ENCODE measurements around the gene PXYLP1.

Gene PXYLP1

GRCh38 chr3:141268791-141269190 is 37.2 kb downstream of the PXYLP1 start:
- Histone ChIP-seq H3K9me3 (ENCODE audit: control insufficient read depth, low read length) (no peaks in the 10 kb centered on the region), H3K36me3 (ENCODE audit: control insufficient read depth, insufficient read depth, low read length) (no peaks in the 10 kb centered on the region), H3K4me1 (ENCODE audit: control insufficient read depth, insufficient read depth, low read length, poor library complexity, severe bottlenecking) (peaks cover 11% of the 10 kb centered on the region), H3K27me3 (replicated peaks; ENCODE audit: control insufficient read depth, insufficient read depth, low read length, poor library complexity, severe bottlenecking) (no peaks in the 10 kb centered on the region), H3K27ac (ENCODE audit: insufficient read depth, low read length, poor library complexity, severe bottlenecking) (no peak overlapping the region), H3K4me3 (ENCODE audit: insufficient read depth, low read depth, low read length, poor library complexity, severe bottlenecking) (no peak overlapping the region)
- no peak for DNase-seq

- Histone ChIP-seq H3K27me3 (replicated peaks; ENCODE audit: control insufficient read depth, insufficient read depth, low read length, poor library complexity, severe bottlenecking) (no peaks in the 10 kb centered on the region), H3K36me3 (ENCODE audit: control insufficient read depth, insufficient read depth, low read length) (no peaks in the 10 kb centered on the region), H3K27ac (ENCODE audit: insufficient read depth, low read length, poor library complexity, severe bottlenecking) (no peak overlapping the region), H3K4me1 (ENCODE audit: control insufficient read depth, insufficient read depth, low read length, poor library complexity, severe bottlenecking) (peaks cover 23% of the 10 kb centered on the region), H3K9me3 (ENCODE audit: control insufficient read depth, low read length) (no peaks in the 10 kb centered on the region), H3K4me3 (ENCODE audit: insufficient read depth, low read depth, low read length, poor library complexity, severe bottlenecking) (no peak overlapping the region)
- no peak for DNase-seq
Measured at GRCh38 chr3:141269961-141270360, 38.3 kb downstream of the PXYLP1 start.

- Histone ChIP-seq H3K4me3 (ENCODE audit: insufficient read depth, low read depth, low read length, poor library complexity, severe bottlenecking) (no peak overlapping the region), H3K9me3 (ENCODE audit: control insufficient read depth, low read length) (no peaks in the 10 kb centered on the region), H3K27ac (ENCODE audit: insufficient read depth, low read length, poor library complexity, severe bottlenecking) (no peak overlapping the region), H3K36me3 (ENCODE audit: control insufficient read depth, insufficient read depth, low read length) (no peaks in the 10 kb centered on the region), H3K4me1 (ENCODE audit: control insufficient read depth, insufficient read depth, low read length, poor library complexity, severe bottlenecking) (peaks cover 20% of the 10 kb centered on the region), H3K27me3 (replicated peaks; ENCODE audit: control insufficient read depth, insufficient read depth, low read length, poor library complexity, severe bottlenecking) (no peaks in the 10 kb centered on the region)
- DNase-seq: no peak
Measured at GRCh38 chr3:141271279-141272030, 39.8 kb downstream of the PXYLP1 start.

GRCh38 chr3:141272906-141273662 is 41.5 kb downstream of the PXYLP1 start:
- H3K4me3 ChIP-seq (ENCODE audit: insufficient read depth, low read depth, low read length, poor library complexity, severe bottlenecking): no peak overlapping the region
- DNase-seq: no peak
- H3K36me3 ChIP-seq (ENCODE audit: control insufficient read depth, insufficient read depth, low read length): no peaks in the 10 kb centered on the region
- H3K4me1 ChIP-seq (ENCODE audit: control insufficient read depth, insufficient read depth, low read length, poor library complexity, severe bottlenecking): peaks cover 19% of the 10 kb centered on the region
- no peak overlapping the region for H3K27ac ChIP-seq (ENCODE audit: insufficient read depth, low read length, poor library complexity, severe bottlenecking)
- no peaks in the 10 kb centered on the region for H3K9me3 ChIP-seq (ENCODE audit: control insufficient read depth, low read length)
- H3K27me3 ChIP-seq (replicated peaks; ENCODE audit: control insufficient read depth, insufficient read depth, low read length, poor library complexity, severe bottlenecking): no peaks in the 10 kb centered on the region

- DNase-seq: no peak
- Histone ChIP-seq H3K36me3 (ENCODE audit: control insufficient read depth, insufficient read depth, low read length) (no peaks in the 10 kb centered on the region), H3K9me3 (ENCODE audit: control insufficient read depth, low read length) (no peaks in the 10 kb centered on the region), H3K4me3 (ENCODE audit: insufficient read depth, low read depth, low read length, poor library complexity, severe bottlenecking) (no peak overlapping the region), H3K4me1 (ENCODE audit: control insufficient read depth, insufficient read depth, low read length, poor library complexity, severe bottlenecking) (peaks cover 19% of the 10 kb centered on the region), H3K27ac (ENCODE audit: insufficient read depth, low read length, poor library complexity, severe bottlenecking) (no peak overlapping the region), H3K27me3 (replicated peaks; ENCODE audit: control insufficient read depth, insufficient read depth, low read length, poor library complexity, severe bottlenecking) (no peaks in the 10 kb centered on the region)
Measured at GRCh38 chr3:141273700-141274410, 42.2 kb downstream of the PXYLP1 start.

GRCh38 chr3:141274411-141275031 is 42.9 kb downstream of the PXYLP1 start:
- no peak overlapping the region for H3K27ac ChIP-seq (ENCODE audit: insufficient read depth, low read length, poor library complexity, severe bottlenecking)
- H3K9me3 ChIP-seq (ENCODE audit: control insufficient read depth, low read length): no peaks in the 10 kb centered on the region
- H3K4me1 ChIP-seq (ENCODE audit: control insufficient read depth, insufficient read depth, low read length, poor library complexity, severe bottlenecking): peaks cover 19% of the 10 kb centered on the region
- no peaks in the 10 kb centered on the region for H3K27me3 ChIP-seq (replicated peaks; ENCODE audit: control insufficient read depth, insufficient read depth, low read length, poor library complexity, severe bottlenecking)
- DNase-seq: no peak
- no peaks in the 10 kb centered on the region for H3K36me3 ChIP-seq (ENCODE audit: control insufficient read depth, insufficient read depth, low read length)
- no peak overlapping the region for H3K4me3 ChIP-seq (ENCODE audit: insufficient read depth, low read depth, low read length, poor library complexity, severe bottlenecking)

DNA sequence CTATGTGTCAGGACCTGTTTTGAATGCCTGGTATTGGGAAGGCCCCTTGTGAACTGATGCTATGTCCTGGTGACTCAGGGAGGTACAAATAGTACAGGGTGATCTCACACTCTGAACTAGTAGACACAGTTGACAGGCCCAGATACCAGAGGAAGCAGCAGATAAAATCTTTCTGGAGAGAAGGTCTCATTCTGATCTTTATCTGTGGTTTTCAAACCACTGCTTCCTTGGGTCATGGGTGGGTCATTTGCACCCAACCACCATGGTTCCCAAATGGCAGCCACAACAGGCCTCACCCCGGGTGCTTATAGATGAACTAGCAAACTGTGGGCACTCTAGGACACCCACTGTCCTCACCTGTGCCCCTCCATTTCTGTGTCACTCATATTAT is 43.4 kb downstream of the PXYLP1 start:
- Histone ChIP-seq H3K4me1 (ENCODE audit: control insufficient read depth, insufficient read depth, low read length, poor library complexity, severe bottlenecking) (peaks cover 19% of the 10 kb centered on the region), H3K9me3 (ENCODE audit: control insufficient read depth, low read length) (no peaks in the 10 kb centered on the region), H3K36me3 (ENCODE audit: control insufficient read depth, insufficient read depth, low read length) (no peaks in the 10 kb centered on the region), H3K27me3 (replicated peaks; ENCODE audit: control insufficient read depth, insufficient read depth, low read length, poor library complexity, severe bottlenecking) (no peaks in the 10 kb centered on the region), H3K27ac (ENCODE audit: insufficient read depth, low read length, poor library complexity, severe bottlenecking) (no peak overlapping the region), H3K4me3 (ENCODE audit: insufficient read depth, low read depth, low read length, poor library complexity, severe bottlenecking) (no peak overlapping the region)
- no peak for DNase-seq

DNA sequence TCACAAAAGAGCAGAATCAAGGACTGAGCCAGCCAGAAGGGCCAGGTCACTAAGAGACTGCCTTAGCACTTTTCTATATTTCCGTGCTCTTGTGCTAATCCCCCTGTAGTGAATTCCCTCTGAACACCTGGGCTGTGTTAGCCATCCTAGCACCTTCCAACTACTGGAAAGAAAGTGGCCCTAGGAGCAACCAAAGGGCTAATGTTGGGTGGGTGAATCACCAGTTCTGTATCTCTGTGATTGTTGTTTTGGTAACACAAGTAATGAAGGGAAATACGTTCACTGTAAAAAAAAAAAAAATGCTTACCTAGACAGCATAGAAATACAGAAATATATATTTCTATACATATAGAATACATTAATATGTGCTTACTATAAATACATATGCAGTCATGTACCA is 43.9 kb downstream of the PXYLP1 start:
- Histone ChIP-seq H3K4me3 (ENCODE audit: insufficient read depth, low read depth, low read length, poor library complexity, severe bottlenecking) (no peak overlapping the region), H3K9me3 (ENCODE audit: control insufficient read depth, low read length) (no peaks in the 10 kb centered on the region), H3K36me3 (ENCODE audit: control insufficient read depth, insufficient read depth, low read length) (no peaks in the 10 kb centered on the region), H3K4me1 (ENCODE audit: control insufficient read depth, insufficient read depth, low read length, poor library complexity, severe bottlenecking) (peaks cover 19% of the 10 kb centered on the region), H3K27me3 (replicated peaks; ENCODE audit: control insufficient read depth, insufficient read depth, low read length, poor library complexity, severe bottlenecking) (no peaks in the 10 kb centered on the region), H3K27ac (ENCODE audit: insufficient read depth, low read length, poor library complexity, severe bottlenecking) (no peak overlapping the region)
- no peak for DNase-seq

- no peak for DNase-seq
- H3K9me3 ChIP-seq (ENCODE audit: control insufficient read depth, low read length): no peaks in the 10 kb centered on the region
- no peaks in the 10 kb centered on the region for H3K36me3 ChIP-seq (ENCODE audit: control insufficient read depth, insufficient read depth, low read length)
- H3K27ac ChIP-seq (ENCODE audit: insufficient read depth, low read length, poor library complexity, severe bottlenecking): no peak overlapping the region
- no peaks in the 10 kb centered on the region for H3K27me3 ChIP-seq (replicated peaks; ENCODE audit: control insufficient read depth, insufficient read depth, low read length, poor library complexity, severe bottlenecking)
- H3K4me1 ChIP-seq (ENCODE audit: control insufficient read depth, insufficient read depth, low read length, poor library complexity, severe bottlenecking): peaks cover 19% of the 10 kb centered on the region
- no peak overlapping the region for H3K4me3 ChIP-seq (ENCODE audit: insufficient read depth, low read depth, low read length, poor library complexity, severe bottlenecking)
Measured at GRCh38 chr3:141275973-141276372, 44.3 kb downstream of the PXYLP1 start.
